ENCODE measurements around the gene TRIP4.
"Not testable (repeated sequence)": the region's sequence is repeated elsewhere in the genome, so short reads cannot be mapped to it uniquely, and the experiment has no call there.

TRIP4 gene

GRCh38 chr15:64480891-64481290 lies 93.3 kb downstream of the TRIP4 start:
- no peak for TF ChIP-seq CTCF (IDR thresholded peaks at IDR 0.05; ENCODE audit: low read depth, low read length, missing control alignments)
- no peak for DNase-seq (ENCODE audit: extremely low read depth, low read depth)
- H3K4me3 ChIP-seq (replicated peaks; ENCODE audit: low read depth, low read length) = no peak overlapping the region

- H3K4me3 ChIP-seq (replicated peaks; ENCODE audit: low read depth, low read length) = no peak overlapping the region
- no peak for TF ChIP-seq CTCF (IDR thresholded peaks at IDR 0.05; ENCODE audit: low read depth, low read length, missing control alignments)
- no peak for DNase-seq (ENCODE audit: extremely low read depth, low read depth)
These were observed 96.1 kb downstream of the TRIP4 start for GRCh38 chr15:64483749-64484148.

- no peak for DNase-seq (ENCODE audit: extremely low read depth, low read depth)
- TF ChIP-seq CTCF (IDR thresholded peaks at IDR 0.05; ENCODE audit: low read depth, low read length, missing control alignments) = no peak
- H3K4me3 ChIP-seq (replicated peaks; ENCODE audit: low read depth, low read length) = no peak overlapping the region
These were observed 98.2 kb downstream of the TRIP4 start for GRCh38 chr15:64485796-64486195.

- no peak for TF ChIP-seq CTCF (IDR thresholded peaks at IDR 0.05; ENCODE audit: low read depth, low read length, missing control alignments)
- DNase-seq (ENCODE audit: extremely low read depth, low read depth) = no peak
These were observed 103.1 kb downstream of the TRIP4 start for GRCh38 chr15:64490598-64491259.

GRCh38 chr15:64493641-64494040 lies 106.0 kb downstream of the TRIP4 start:
- DNase-seq (ENCODE audit: extremely low read depth, low read depth) = no peak
- no peak overlapping the region for H3K4me3 ChIP-seq (replicated peaks; ENCODE audit: low read depth, low read length)
- no peak for TF ChIP-seq CTCF (IDR thresholded peaks at IDR 0.05; ENCODE audit: low read depth, low read length, missing control alignments)

More at GRCh38 chr15:64490598-64491259, 103.1 kb downstream of the TRIP4 start:
- H3K4me3 ChIP-seq (replicated peaks; ENCODE audit: low read depth, low read length) = no peak overlapping the region

GRCh38 chr15:64495968-64496367 lies 108.3 kb downstream of the TRIP4 start:
- not testable (repeated sequence) for DNase-seq (ENCODE audit: extremely low read depth, low read depth); H3K4me3 ChIP-seq (replicated peaks; ENCODE audit: low read depth, low read length)

- no peak overlapping the region for H3K4me3 ChIP-seq (replicated peaks; ENCODE audit: low read depth, low read length)
- TF ChIP-seq CTCF (IDR thresholded peaks at IDR 0.05; ENCODE audit: low read depth, low read length, missing control alignments) = no peak
- DNase-seq (ENCODE audit: extremely low read depth, low read depth) = no peak
These were observed 113.2 kb downstream of the TRIP4 start for GRCh38 chr15:64500695-64501395.

All from HFF-Myc (cell line).